ENCODE results near the gene FTCDNL1.

FTCDNL1 gene

DNA sequence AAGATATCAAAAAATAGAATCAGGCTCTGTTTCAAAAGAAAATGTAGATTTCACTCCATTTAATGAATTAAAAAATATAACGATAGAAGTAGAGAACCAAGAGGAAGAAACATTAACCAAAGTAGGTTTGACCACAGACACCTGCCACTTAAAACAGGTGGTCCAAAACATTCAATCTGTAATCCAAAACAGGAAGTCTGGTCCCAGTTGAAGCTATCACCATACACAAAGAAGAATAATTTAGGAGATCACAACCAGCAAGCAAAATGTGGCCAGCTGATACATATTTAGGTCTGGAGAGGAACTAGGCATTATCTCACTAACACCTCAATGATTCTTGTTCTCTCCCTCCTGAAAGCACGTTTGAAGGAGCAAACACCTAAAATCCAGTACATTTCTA, 73.1 kb downstream of the FTCDNL1 start:
- TF ChIP-seq, protein P1, sequence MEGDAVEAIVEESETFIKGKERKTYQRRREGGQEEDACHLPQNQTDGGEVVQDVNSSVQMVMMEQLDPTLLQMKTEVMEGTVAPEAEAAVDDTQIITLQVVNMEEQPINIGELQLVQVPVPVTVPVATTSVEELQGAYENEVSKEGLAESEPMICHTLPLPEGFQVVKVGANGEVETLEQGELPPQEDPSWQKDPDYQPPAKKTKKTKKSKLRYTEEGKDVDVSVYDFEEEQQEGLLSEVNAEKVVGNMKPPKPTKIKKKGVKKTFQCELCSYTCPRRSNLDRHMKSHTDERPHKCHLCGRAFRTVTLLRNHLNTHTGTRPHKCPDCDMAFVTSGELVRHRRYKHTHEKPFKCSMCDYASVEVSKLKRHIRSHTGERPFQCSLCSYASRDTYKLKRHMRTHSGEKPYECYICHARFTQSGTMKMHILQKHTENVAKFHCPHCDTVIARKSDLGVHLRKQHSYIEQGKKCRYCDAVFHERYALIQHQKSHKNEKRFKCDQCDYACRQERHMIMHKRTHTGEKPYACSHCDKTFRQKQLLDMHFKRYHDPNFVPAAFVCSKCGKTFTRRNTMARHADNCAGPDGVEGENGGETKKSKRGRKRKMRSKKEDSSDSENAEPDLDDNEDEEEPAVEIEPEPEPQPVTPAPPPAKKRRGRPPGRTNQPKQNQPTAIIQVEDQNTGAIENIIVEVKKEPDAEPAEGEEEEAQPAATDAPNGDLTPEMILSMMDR (IDR thresholded peaks at IDR 0.05): no peak
- H3K9me3 Mint-ChIP-seq: peaks cover 26% of the 10 kb centered on the region
- peaks cover 2% of the 10 kb centered on the region for H3K27me3 Mint-ChIP-seq (ENCODE audit: low read depth, poor library complexity)
- H3K4me1 Mint-ChIP-seq: no peaks in the 10 kb centered on the region
- no peak overlapping the region for H3K27ac Mint-ChIP-seq
- DNase-seq: no peak
- H3K4me3 Mint-ChIP-seq: no peak overlapping the region
- H3K36me3 Mint-ChIP-seq (ENCODE audit: low read depth): no peaks in the 10 kb centered on the region

GRCh38 chr2:199777315-199777714, 73.7 kb downstream of the FTCDNL1 start:
- H3K9me3 Mint-ChIP-seq: peaks cover 24% of the 10 kb centered on the region
- TF ChIP-seq, protein P1 (IDR thresholded peaks at IDR 0.05): no peak
- H3K36me3 Mint-ChIP-seq (ENCODE audit: low read depth): no peaks in the 10 kb centered on the region
- H3K4me1 Mint-ChIP-seq: no peaks in the 10 kb centered on the region
- H3K27me3 Mint-ChIP-seq (ENCODE audit: low read depth, poor library complexity): peaks cover 2% of the 10 kb centered on the region
- H3K27ac Mint-ChIP-seq: no peak overlapping the region
- H3K4me3 Mint-ChIP-seq: no peak overlapping the region
- DNase-seq: no peak

GRCh38 chr2:199775267-199775666, 75.7 kb downstream of the FTCDNL1 start:
- H3K36me3 Mint-ChIP-seq (ENCODE audit: low read depth): no peaks in the 10 kb centered on the region
- no peaks in the 10 kb centered on the region for H3K4me1 Mint-ChIP-seq

DNA sequence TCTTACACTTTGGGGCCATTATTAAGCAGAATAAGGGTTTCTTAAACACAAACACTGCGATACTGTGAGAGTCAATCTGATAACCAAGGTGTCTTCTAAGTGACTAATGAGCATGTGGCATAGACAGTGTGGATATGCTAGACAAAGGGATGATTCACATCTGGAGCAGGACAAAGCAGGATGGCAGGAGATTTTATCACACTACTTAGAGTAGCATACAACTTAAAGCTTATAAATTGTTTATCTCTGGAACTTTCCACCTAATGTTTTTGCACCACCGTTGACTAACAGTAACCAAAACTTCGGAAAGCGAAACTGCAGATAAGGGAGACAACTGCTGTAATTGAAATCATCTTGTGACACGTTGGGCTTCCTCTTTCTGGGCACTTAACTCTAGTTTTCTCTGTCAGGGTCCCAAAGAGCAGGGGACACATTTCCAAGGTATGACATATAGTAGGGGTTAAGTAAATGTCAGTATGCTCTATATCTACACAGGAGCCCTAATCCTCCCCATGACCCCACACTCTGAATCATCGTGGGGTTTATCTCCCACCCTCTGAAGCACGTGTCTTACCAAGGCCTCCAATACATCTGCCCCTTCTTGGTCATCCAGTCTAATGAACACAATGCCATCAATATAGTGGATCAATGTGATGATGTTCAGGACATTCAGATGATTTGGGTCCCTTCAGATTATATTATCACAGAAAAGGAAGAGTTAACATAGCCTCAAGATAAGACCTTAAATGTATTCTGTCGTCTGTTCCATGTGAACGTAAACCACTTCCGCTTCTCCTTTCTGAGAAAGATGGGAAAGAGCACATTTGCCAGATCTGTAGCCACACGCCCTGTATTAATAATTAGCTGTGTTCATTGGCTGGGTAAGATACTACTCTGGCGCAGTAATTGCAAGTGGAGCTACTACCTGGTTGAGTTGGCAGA, 78.7 kb downstream of the FTCDNL1 start:
- Mint-ChIP-seq H3K27me3 (ENCODE audit: low read depth, poor library complexity) (peaks cover 7% of the 10 kb centered on the region), H3K9me3 (no peaks in the 10 kb centered on the region), H3K4me3 (no peak overlapping the region), H3K4me1 (no peaks in the 10 kb centered on the region), H3K27ac (no peak overlapping the region), H3K36me3 (ENCODE audit: low read depth) (no peaks in the 10 kb centered on the region)
- DNase-seq: no peak
- TF ChIP-seq, protein P1 (IDR thresholded peaks at IDR 0.05): no peak

More at GRCh38 chr2:199775267-199775666, 75.7 kb downstream of the FTCDNL1 start:
- Mint-ChIP-seq H3K27me3 (ENCODE audit: low read depth, poor library complexity) (peaks cover 2% of the 10 kb centered on the region), H3K4me3 (no peak overlapping the region), H3K27ac (no peak overlapping the region), H3K9me3 (peaks cover 10% of the 10 kb centered on the region)
- TF ChIP-seq, protein P1 (IDR thresholded peaks at IDR 0.05): no peak
- no peak for DNase-seq

- peaks cover 7% of the 10 kb centered on the region for H3K27me3 Mint-ChIP-seq (ENCODE audit: low read depth, poor library complexity)
- TF ChIP-seq, protein P1 (IDR thresholded peaks at IDR 0.05): no peak
- H3K36me3 Mint-ChIP-seq (ENCODE audit: low read depth): no peaks in the 10 kb centered on the region
- no peak for DNase-seq
- no peaks in the 10 kb centered on the region for H3K4me1 Mint-ChIP-seq
- H3K4me3 Mint-ChIP-seq: no peak overlapping the region
- no peaks in the 10 kb centered on the region for H3K9me3 Mint-ChIP-seq
- no peak overlapping the region for H3K27ac Mint-ChIP-seq
Measured at GRCh38 chr2:199770716-199771115, 80.3 kb downstream of the FTCDNL1 start.

DNA sequence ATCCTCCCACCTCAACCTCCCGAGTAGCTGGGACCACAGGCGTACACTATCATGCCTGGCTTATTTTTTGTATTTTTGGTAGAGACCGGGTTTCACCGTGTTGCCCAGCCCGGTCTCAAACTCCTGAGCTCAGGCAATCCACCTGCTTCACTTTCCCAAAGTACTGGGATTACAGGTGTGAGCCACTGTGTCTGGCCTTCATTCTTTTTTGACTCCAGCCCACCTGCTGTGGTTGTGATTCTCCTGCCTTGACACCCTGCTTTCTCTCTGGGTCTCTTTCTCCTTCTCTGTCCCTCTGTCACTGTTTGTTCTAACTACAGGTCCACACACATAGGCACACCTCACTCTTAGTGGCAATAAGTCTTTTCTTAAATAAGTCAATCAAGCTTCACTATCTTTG, 85.3 kb downstream of the FTCDNL1 start:
- Mint-ChIP-seq H3K4me1 (peaks cover 8% of the 10 kb centered on the region), H3K36me3 (ENCODE audit: low read depth) (no peaks in the 10 kb centered on the region), H3K4me3 (no peak overlapping the region), H3K27me3 (ENCODE audit: low read depth, poor library complexity) (peaks cover 5% of the 10 kb centered on the region), H3K27ac (no peak overlapping the region), H3K9me3 (no peaks in the 10 kb centered on the region)
- DNase-seq: no peak
- TF ChIP-seq, protein P1 (IDR thresholded peaks at IDR 0.05): no peak
